8988T (cell line): Measurements from ENCODE around the gene HSPA1B.
"Not testable (repeated sequence)": the region's sequence is repeated elsewhere in the genome, so short reads cannot be mapped to it uniquely, and the experiment has no call there.

ENCODE experiments used
- DNase-seq: peaks from one replicate; pipeline ENCODE4 v3.0.0; 2011

The HSPA1B gene

GRCh38 chr6:31827286-31828079 lies at the start of gene HSPA1B:
HSPA1B (plus strand) TSS chr6:31827738; CDS start chr6:31827951, 213 bp downstream.
- peak; percentile 87 for DNase-seq

- DNase-seq: no peak
Observed at GRCh38 chr6:31778193-31778592, 49.3 kb upstream of the HSPA1B start.

GRCh38 chr6:31778999-31779885 lies 48.3 kb upstream of the HSPA1B start:
- DNase-seq: no peak

- DNase-seq: no peak
Observed at GRCh38 chr6:31779908-31780307, 47.6 kb upstream of the HSPA1B start.

- no peak for DNase-seq
Observed at GRCh38 chr6:31780507-31781243, 46.9 kb upstream of the HSPA1B start.

- DNase-seq: no peak
Observed at GRCh38 chr6:31781244-31782125, 46.1 kb upstream of the HSPA1B start.

- DNase-seq: no peak
Observed at GRCh38 chr6:31782126-31782855, 45.2 kb upstream of the HSPA1B start.

GRCh38 chr6:31784098-31784925 lies 43.2 kb upstream of the HSPA1B start:
- no peak for DNase-seq

GRCh38 chr6:31785475-31785874 lies 42.1 kb upstream of the HSPA1B start:
- DNase-seq: no peak

GRCh38 chr6:31791324-31792089 lies 36.0 kb upstream of the HSPA1B start:
- DNase-seq: peak; percentile 89

- DNase-seq: no peak
Observed at GRCh38 chr6:31792090-31792374, 35.5 kb upstream of the HSPA1B start.

- DNase-seq: peak; percentile 82
Observed at GRCh38 chr6:31792761-31793171, 34.8 kb upstream of the HSPA1B start.

- not testable (repeated sequence) for DNase-seq
Observed at GRCh38 chr6:31793927-31794245, 33.7 kb upstream of the HSPA1B start.

- DNase-seq: no peak
Observed at GRCh38 chr6:31794294-31794865, 33.2 kb upstream of the HSPA1B start.

- DNase-seq: no peak
Observed at GRCh38 chr6:31794866-31795615, 32.5 kb upstream of the HSPA1B start.

- peak; percentile 97 for DNase-seq
Observed at GRCh38 chr6:31795616-31796298, 31.8 kb upstream of the HSPA1B start, which contains the start of gene VARS1. VARS1 (minus strand) TSS chr6:31795752; CDS start chr6:31795217, 535 bp downstream.

- DNase-seq: no peak
Observed at GRCh38 chr6:31796993-31797385, 30.5 kb upstream of the HSPA1B start.

GRCh38 chr6:31797588-31797987 lies 29.9 kb upstream of the HSPA1B start:
- DNase-seq: no peak
